SK-N-SH (cell line): Measurements from ENCODE around the gene PCYOX1L. TPM values are rescaled to one million over a fixed set of nuclear protein-coding genes. Genes with fewer than 3 reads are reported as not detected.

Experiments
- CTCF ChIA-PET: fragments of 300-600, 350-600 bp; formaldehyde crosslinking; extraction: SDS; loops from one replicate; lab custom pipeline; 2021; lab: Yijun Ruan, JAX
- POLR2A ChIA-PET: fragments of 350-600 bp; sonication (Branson Sonifier 250); formaldehyde crosslinking; extraction: SDS; loops from one replicate; lab custom pipeline; 2020; ENCODE audit warnings: antibody characterized with exemption, inconsistent platforms; lab: Yijun Ruan, JAX
- DNase-seq: peaks from one replicate; pipeline ENCODE4 v3.0.0; 2012
- H2AFZ ChIP-seq: fragments of 200-600 bp; sonication (generic); 2 replicates; pipeline ENCODE4 v1.8.1; 2016; ENCODE audit warnings: antibody characterized with exemption, mild to moderate bottlenecking, low read depth
- H3F3A ChIP-seq: fragments of 200-600 bp; sonication (generic); replicated peaks from 2 replicates; pipeline ENCODE3; 2016; ENCODE audit warnings: antibody characterized with exemption, mild to moderate bottlenecking; ENCODE audit not compliant: insufficient read depth
- H3K27ac ChIP-seq, 2 experiments: fragments of 200-500 bp in 1 of 2; fragments of 200-600 bp in 1 of 2; sonication (Bioruptor generic) in 1 of 2; sonication (generic), shearing (Covaris generic) in 1 of 2; 2 replicates each; pipeline versions ENCODE4 v1.5.1 to v1.6.1; 2014 to 2016; ENCODE audit warnings: low read depth in 2 of 2, inconsistent platforms in 1 of 2, low read length in 1 of 2, mild to moderate bottlenecking in 1 of 2, mixed read lengths in 1 of 2
- H3K27me3 ChIP-seq: fragments of 200-600 bp; sonication (generic), shearing (Covaris generic); 2 replicates; pipeline ENCODE4 v1.6.1; 2016; ENCODE audit warnings: mixed run types; ENCODE audit not compliant: insufficient read depth
- H3K36me3 ChIP-seq, 2 experiments: fragments of 200-500 bp in 1 of 2; fragments of 200-600 bp in 1 of 2; sonication (Bioruptor generic) in 1 of 2; sonication (generic) in 1 of 2; replicated peaks in 1 of 2; 2 replicates each; pipeline versions ENCODE3 to v1.5.1; 2014 to 2016; ENCODE audit warnings: low read length in 1 of 2, mild to moderate bottlenecking in 1 of 2; ENCODE audit not compliant: insufficient read depth in 2 of 2, control insufficient read depth in 1 of 2
- H3K4me1 ChIP-seq, 2 experiments: fragments of 200-500 bp in 1 of 2; fragments of 200-600 bp in 1 of 2; sonication (Bioruptor generic) in 1 of 2; sonication (generic), shearing (Covaris generic) in 1 of 2; 2 replicates each; pipeline versions ENCODE4 v1.5.1 to v1.6.1; 2014 to 2016; ENCODE audit warnings: low read depth in 1 of 2, low read length in 1 of 2, mixed run types in 1 of 2; ENCODE audit not compliant: insufficient read depth in 2 of 2, control insufficient read depth in 1 of 2
- H3K4me2 ChIP-seq: fragments of 200-600 bp; sonication (generic), shearing (Covaris generic); 2 replicates; pipeline ENCODE4 v1.6.1; 2017; ENCODE audit warnings: mixed run types
- H3K4me3 ChIP-seq, 2 experiments: fragments of 200-500 bp in 1 of 2; fragments of 200-600 bp in 1 of 2; sonication (Bioruptor generic) in 1 of 2; sonication (generic), shearing (Covaris generic) in 1 of 2; 2 replicates each; pipeline versions ENCODE4 v1.5.1 to v1.8.1; 2014 to 2016; ENCODE audit warnings: low read depth in 2 of 2, inconsistent platforms in 1 of 2, low read length in 1 of 2, mild to moderate bottlenecking in 1 of 2, mixed read lengths in 1 of 2, moderate library complexity in 1 of 2
- H3K79me2 ChIP-seq: fragments of 200-600 bp; sonication (generic); 2 replicates; pipeline ENCODE4 v1.8.1; 2017; ENCODE audit warnings: mild to moderate bottlenecking; ENCODE audit not compliant: insufficient read depth
- H3K9ac ChIP-seq: fragments of 200-600 bp; sonication (generic); 2 replicates; pipeline ENCODE4 v1.6.1; 2017; ENCODE audit warnings: mixed run types
- H3K9me2 ChIP-seq: fragments of 200-600 bp; sonication (generic); 2 replicates; pipeline ENCODE4 v1.6.1; 2017; ENCODE audit warnings: mixed run types
- H3K9me3 ChIP-seq: fragments of 200-600 bp; sonication (generic); 2 replicates; pipeline ENCODE4 v1.6.1; 2017; ENCODE audit warnings: mixed run types, mild to moderate bottlenecking, moderate library complexity
- H4K20me1 ChIP-seq: fragments of 200-600 bp; sonication (generic); 2 replicates; pipeline ENCODE4 v1.6.1; 2017; ENCODE audit warnings: mild to moderate bottlenecking, mixed run types; ENCODE audit not compliant: insufficient read depth
- ELF1 ChIP-seq: IDR thresholded peaks from 2 replicates; pipeline ENCODE4 v1.4.0; 2012
- EP300 ChIP-seq, 2 experiments: IDR thresholded peaks; 2 replicates each; pipeline versions ENCODE4 v1.4.0 to v1.6.1; 2012; ENCODE audit warnings: borderline replicate concordance in 1 of 2, low read depth in 1 of 2, low read length in 1 of 2
- EZH2phosphoT487 ChIP-seq: fragments of 200-600 bp; sonication (generic); IDR thresholded peaks from 2 replicates; pipeline ENCODE4 v1.6.1; 2017; ENCODE audit warnings: low read depth, mixed run types, mild to moderate bottlenecking, antibody characterized with exemption, moderate library complexity, borderline replicate concordance
- FOSL2 ChIP-seq: IDR thresholded peaks from 2 replicates; pipeline ENCODE4 v1.4.0; 2012; ENCODE audit warnings: low read depth, mild to moderate bottlenecking, moderate library complexity, borderline replicate concordance
- FOXJ3 ChIP-seq: sonication (generic); formaldehyde crosslinking; IDR thresholded peaks from 2 replicates; pipeline ENCODE4 v1.5.1; 2020; ENCODE audit warnings: mild to moderate bottlenecking, missing genetic modification reagents
- GABPA ChIP-seq: IDR thresholded peaks from 2 replicates; pipeline ENCODE4 v1.4.0; 2012; ENCODE audit warnings: low read depth, mild to moderate bottlenecking
- GATA2 ChIP-seq: sonication (generic); formaldehyde crosslinking; IDR thresholded peaks from 2 replicates; pipeline ENCODE4 v1.5.0; 2020; ENCODE audit warnings: mild to moderate bottlenecking, missing genetic modification reagents
- JUND ChIP-seq: IDR thresholded peaks from 2 replicates; pipeline ENCODE4 v1.4.0; 2012
- MXI1 ChIP-seq: IDR thresholded peaks from 2 replicates; pipeline ENCODE4 v1.6.1; 2012; ENCODE audit warnings: mild to moderate bottlenecking, low read depth, low read length, improper control_type of control experiment
- PBX3 ChIP-seq: IDR thresholded peaks from 2 replicates; pipeline ENCODE4; 2012
- POLR2AphosphoS5 ChIP-seq: IDR thresholded peaks from 2 replicates; pipeline ENCODE4 v1.6.1; 2012; ENCODE audit warnings: low read depth, low read length
- RAD21 ChIP-seq: IDR thresholded peaks from 2 replicates; pipeline ENCODE4 v1.6.1; 2012; ENCODE audit warnings: mild to moderate bottlenecking, low read length
- REST ChIP-seq: IDR thresholded peaks from 2 replicates; pipeline ENCODE4 v1.6.1; 2012; ENCODE audit warnings: mild to moderate bottlenecking, low read depth, low read length, moderate library complexity
- RFX5 ChIP-seq: IDR thresholded peaks from 2 replicates; pipeline ENCODE4 v1.6.1; 2012; ENCODE audit warnings: mild to moderate bottlenecking, improper control_type of control experiment, low read length
- SIN3A ChIP-seq: IDR thresholded peaks from 2 replicates; pipeline ENCODE4 v1.6.1; 2012; ENCODE audit warnings: low read depth, mild to moderate bottlenecking, low read length, moderate library complexity, borderline replicate concordance
- SMC3 ChIP-seq: IDR thresholded peaks from 2 replicates; pipeline ENCODE4 v1.6.1; 2012; ENCODE audit warnings: low read depth, low read length, improper control_type of control experiment
- TEAD4 ChIP-seq: IDR thresholded peaks from 2 replicates; pipeline ENCODE4 v1.4.0; 2012; ENCODE audit warnings: mild to moderate bottlenecking, borderline replicate concordance; ENCODE audit not compliant: insufficient read depth
- USF2 ChIP-seq: fragments of 150-350 bp; IDR thresholded peaks from 2 replicates; pipeline ENCODE4 v1.6.1; 2017; ENCODE audit warnings: antibody characterized with exemption, low read length, low read depth, borderline replicate concordance
- YY1 ChIP-seq: IDR thresholded peaks from 2 replicates; pipeline ENCODE4 v1.4.0; 2012; ENCODE audit warnings: low read depth, mild to moderate bottlenecking
- ZBTB33 ChIP-seq: IDR thresholded peaks from 2 replicates; pipeline ENCODE4 v1.4.0; 2012; ENCODE audit warnings: low read depth, borderline replicate concordance
- WGBS: methylation state at CpG from one replicate; pipeline ENCODE4 v1.1.6; 2017; ENCODE audit warnings: low lambda C conversion rate; 5-methylcytosine and 5-hydroxymethylcytosine counted together
- polyA plus RNA-seq, 3 experiments: library from polyadenylated mRNA; depleted of rRNA; stranded (reverse); fragments of >200 nt; gene quantifications; 2 replicates each; pipeline ENCODE4 v1.2.3, GENCODE V29; 2012

The PCYOX1L gene
- polyA plus RNA-seq, 1 of the 3 experiments (the other 2 are of a cell fraction) = 17.5 TPM

GRCh38 chr5:149345892-149346222, 12.0 kb upstream of the PCYOX1L start (continued):
- TF ChIP-seq REST = no peak

GRCh38 chr5:149348518-149348917, 9.3 kb upstream of the PCYOX1L start:
- TF ChIP-seq EZH2phosphoT487 (no peak), TEAD4 (no peak), GABPA (no peak), ELF1 (no peak), YY1 (no peak), EP300 (IDR thresholded peaks at IDR 0.05; ENCODE audit: borderline replicate concordance in 1 of 2, low read depth in 1 of 2, low read length in 1 of 2) (no peak), PBX3 (no peak), JUND (no peak), FOXJ3 (CRISPR knock-in tag) (no peak), SMC3 (no peak), ZBTB33 (no peak), POLR2AphosphoS5 (no peak), FOSL2 (no peak), SIN3A (no peak), MXI1 (no peak), USF2 (no peak), GATA2 (CRISPR knock-in tag) (no peak), RAD21 (no peak), RFX5 (no peak)
- ChIA-PET POLR2A (no interaction called here), CTCF (interaction anchor here (1.0 to 1.7 kb wide), 4 partner anchors 9 to 23 kb away, joined by 3 to 6 read pairs (median 4); partner anchors contain the start of gene PCYOX1L)
- Histone ChIP-seq H3K4me2 (no peak overlapping the region), H4K20me1 (no peaks in the 10 kb centered on the region; the same call in 1 of the 2 replicates), H3K9me2 (no peaks in the 10 kb centered on the region), H3F3A (peaks cover 25% of the 10 kb centered on the region), H3K36me3 (peaks cover 59 to 64% of the 10 kb centered on the region in 2 experiments), H2AFZ (no peak overlapping the region), H3K4me3 (no peak overlapping the region), H3K9me3 (no peaks in the 10 kb centered on the region), H3K79me2 (peaks cover 71% of the 10 kb centered on the region), H3K4me1 (peaks cover 0 to 15% of the 10 kb centered on the region in 2 experiments; a peak in 3 of 4 replicates), H3K27me3 (no peaks in the 10 kb centered on the region), H3K9ac (no peak overlapping the region), H3K27ac (no peak overlapping the region; a peak in 1 of 4 replicates)
- WGBS = 50% methylated on average over 1 of the region's 1 CpG
- DNase-seq = no peak
